Astrocyte (in vitro differentiated cells and primary cell): ENCODE measurements around the gene TCP1. TPM values are rescaled to one million over a fixed set of nuclear protein-coding genes. Genes with fewer than 3 reads are reported as not detected.

ENCODE experiments used
- DNase-seq: peaks from one replicate; pipeline ENCODE4 v3.0.0-alpha.2; 2010; ENCODE audit warnings: low read depth
- FAIRE-seq: peaks from 2 replicates; lab custom pipeline; 2011; peaks lifted over from hg19 to GRCh38; lab: Jason Lieb, UNC
- H2AFZ ChIP-seq: 2 replicates; pipeline ENCODE4 v1.6.0; 2012; ENCODE audit warnings: low read depth, low read length, inconsistent platforms
- H3K27ac ChIP-seq: 2 replicates; pipeline ENCODE4 v1.5.1; 2011; ENCODE audit warnings: low read depth, low read length, inconsistent platforms
- H3K27me3 ChIP-seq: 2 replicates; pipeline ENCODE4 v1.6.0; 2011; ENCODE audit warnings: low read length, inconsistent platforms; ENCODE audit not compliant: insufficient read depth
- H3K36me3 ChIP-seq: 2 replicates; pipeline ENCODE4 v1.5.1; 2011; ENCODE audit warnings: low read length, inconsistent platforms; ENCODE audit not compliant: insufficient read depth
- H3K4me1 ChIP-seq: 2 replicates; pipeline ENCODE4 v1.5.1; 2011; ENCODE audit warnings: low read length, inconsistent platforms; ENCODE audit not compliant: insufficient read depth
- H3K4me2 ChIP-seq: 2 replicates; pipeline ENCODE4 v1.6.0; 2012; ENCODE audit warnings: low read length, inconsistent platforms
- H3K4me3 ChIP-seq: 2 replicates; pipeline ENCODE4 v1.5.1; 2011; ENCODE audit warnings: low read depth, mild to moderate bottlenecking, low read length, inconsistent platforms; ENCODE audit not compliant: insufficient read depth
- H3K79me2 ChIP-seq: 2 replicates; pipeline ENCODE4 v1.6.0; 2012; ENCODE audit warnings: mild to moderate bottlenecking, low read length, inconsistent platforms; ENCODE audit not compliant: insufficient read depth
- H3K9ac ChIP-seq: 2 replicates; pipeline ENCODE4 v1.6.0; 2012; ENCODE audit warnings: mild to moderate bottlenecking, low read length, inconsistent platforms
- H3K9me3 ChIP-seq: 2 replicates; pipeline ENCODE4 v1.5.1; 2012; ENCODE audit warnings: low read depth, mild to moderate bottlenecking, low read length, inconsistent platforms; ENCODE audit not compliant: insufficient read depth
- H4K20me1 ChIP-seq: 2 replicates; pipeline ENCODE4 v1.6.0; 2012; ENCODE audit warnings: low read length, inconsistent platforms; ENCODE audit not compliant: insufficient read depth
- H3K27ac Mint-ChIP-seq: one replicate; pipeline ENCODE4 v1.8.0; 2021; ENCODE audit warnings: mild to moderate bottlenecking, mixed read lengths; ENCODE audit not compliant: unreplicated experiment
- H3K27me3 Mint-ChIP-seq: one replicate; pipeline ENCODE4 v1.8.0; 2021; ENCODE audit warnings: low read depth, mixed read lengths; ENCODE audit not compliant: unreplicated experiment
- H3K36me3 Mint-ChIP-seq: one replicate; pipeline ENCODE4 v1.8.0; 2021; ENCODE audit warnings: low read depth, mixed read lengths; ENCODE audit not compliant: unreplicated experiment
- H3K4me1 Mint-ChIP-seq: one replicate; pipeline ENCODE4 v1.8.0; 2021; ENCODE audit warnings: low read depth, mixed read lengths; ENCODE audit not compliant: unreplicated experiment
- H3K4me3 Mint-ChIP-seq: one replicate; pipeline ENCODE4 v1.8.0; 2021; ENCODE audit warnings: mild to moderate bottlenecking, moderate library complexity, mixed read lengths; ENCODE audit not compliant: unreplicated experiment
- H3K9me3 Mint-ChIP-seq: one replicate; pipeline ENCODE4 v1.8.0; 2021; ENCODE audit warnings: mild to moderate bottlenecking, mixed read lengths; ENCODE audit not compliant: unreplicated experiment
- EZH2 ChIP-seq: IDR thresholded peaks from 2 replicates; pipeline ENCODE4 v1.6.1; 2012; ENCODE audit warnings: mild to moderate bottlenecking, low read length, inconsistent platforms; ENCODE audit not compliant: insufficient read depth
- total RNA-seq: library from RNA; stranded (reverse); gene quantifications from 2 replicates; pipeline ENCODE4 v1.2.1, GENCODE V29; 2021
- TF ChIP-seq, protein P1 (sequence below): IDR thresholded peaks from 2 replicates; pipeline ENCODE4 v1.5.1; 2011; ENCODE audit warnings: low read depth, mild to moderate bottlenecking, inconsistent platforms, low read length, moderate library complexity; ENCODE audit not compliant: insufficient read depth

TCP1 gene
- total RNA-seq, 1 donor from 2014 or later = 256 TPM

DNA sequence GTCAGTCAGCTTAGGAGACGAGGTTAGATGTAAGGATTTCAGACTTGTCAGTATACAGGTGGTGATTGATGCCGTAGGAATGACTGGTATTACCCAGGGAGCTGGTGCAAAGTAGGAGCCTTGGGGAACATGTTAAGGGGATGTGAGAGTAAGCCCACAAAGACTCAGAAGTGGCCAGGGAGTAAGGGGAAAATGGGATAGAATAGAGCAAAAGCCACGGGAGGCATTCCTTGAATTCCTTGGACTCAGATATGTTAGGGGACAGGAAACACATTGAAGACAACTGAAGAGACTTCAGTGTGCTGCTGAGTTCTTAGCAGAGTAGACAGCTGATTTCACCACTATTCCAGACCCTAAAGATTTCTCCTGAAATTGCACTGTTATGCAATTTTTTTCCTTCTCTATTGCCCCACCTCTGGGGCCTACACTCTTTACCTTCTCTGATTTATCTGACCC is 28.8 kb downstream of the TCP1 start:
- Histone ChIP-seq H3K9ac (peak overlapping the region; percentile 86), H3K4me1 (peaks cover 42% of the 10 kb centered on the region), H3K9me3 (no peaks in the 10 kb centered on the region), H3K79me2 (peaks cover 18% of the 10 kb centered on the region), H3K36me3 (peaks cover 25% of the 10 kb centered on the region), H3K27me3 (no peaks in the 10 kb centered on the region), H2AFZ (no peak overlapping the region), H3K4me2 (peak overlapping the region; percentile 98), H3K27ac (peak overlapping the region; percentile 91), H3K4me3 (peak overlapping the region; percentile 87), H4K20me1 (peaks cover 12% of the 10 kb centered on the region)
- peak overlapping the region; percentile 99 for H3K27ac Mint-ChIP-seq
- FAIRE-seq = peak; percentile 56
- TF ChIP-seq EZH2 = no peak
- TF ChIP-seq, protein P1, sequence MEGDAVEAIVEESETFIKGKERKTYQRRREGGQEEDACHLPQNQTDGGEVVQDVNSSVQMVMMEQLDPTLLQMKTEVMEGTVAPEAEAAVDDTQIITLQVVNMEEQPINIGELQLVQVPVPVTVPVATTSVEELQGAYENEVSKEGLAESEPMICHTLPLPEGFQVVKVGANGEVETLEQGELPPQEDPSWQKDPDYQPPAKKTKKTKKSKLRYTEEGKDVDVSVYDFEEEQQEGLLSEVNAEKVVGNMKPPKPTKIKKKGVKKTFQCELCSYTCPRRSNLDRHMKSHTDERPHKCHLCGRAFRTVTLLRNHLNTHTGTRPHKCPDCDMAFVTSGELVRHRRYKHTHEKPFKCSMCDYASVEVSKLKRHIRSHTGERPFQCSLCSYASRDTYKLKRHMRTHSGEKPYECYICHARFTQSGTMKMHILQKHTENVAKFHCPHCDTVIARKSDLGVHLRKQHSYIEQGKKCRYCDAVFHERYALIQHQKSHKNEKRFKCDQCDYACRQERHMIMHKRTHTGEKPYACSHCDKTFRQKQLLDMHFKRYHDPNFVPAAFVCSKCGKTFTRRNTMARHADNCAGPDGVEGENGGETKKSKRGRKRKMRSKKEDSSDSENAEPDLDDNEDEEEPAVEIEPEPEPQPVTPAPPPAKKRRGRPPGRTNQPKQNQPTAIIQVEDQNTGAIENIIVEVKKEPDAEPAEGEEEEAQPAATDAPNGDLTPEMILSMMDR = no peak
- H3K4me3 Mint-ChIP-seq = peak overlapping the region; percentile 70
- no peaks in the 10 kb centered on the region for H3K9me3 Mint-ChIP-seq
- H3K27me3 Mint-ChIP-seq = no peaks in the 10 kb centered on the region
- H3K36me3 Mint-ChIP-seq = peaks cover 20% of the 10 kb centered on the region
- H3K4me1 Mint-ChIP-seq = peaks cover 33% of the 10 kb centered on the region
- DNase-seq = peak; percentile 77

DNA sequence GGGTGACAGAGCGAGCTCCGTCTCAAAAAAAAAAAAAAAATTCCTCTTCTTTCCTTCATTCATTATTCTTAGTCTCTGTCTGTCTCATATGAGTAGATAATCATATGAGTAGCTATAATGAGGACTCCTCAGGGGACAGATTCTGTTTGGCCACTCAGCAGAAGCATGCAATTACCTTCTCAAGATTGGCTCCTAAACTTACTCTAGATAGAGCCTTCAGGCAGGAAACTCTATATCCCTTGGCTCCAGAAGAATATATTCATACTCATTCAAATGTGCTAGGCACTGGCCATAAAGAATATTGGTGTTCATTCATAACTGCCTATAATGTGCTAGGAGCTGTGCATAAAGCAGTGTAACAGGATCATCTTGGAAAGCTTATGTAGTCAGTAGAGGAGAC is 29.8 kb downstream of the TCP1 start:
- Histone ChIP-seq H3K79me2 (peaks cover 22% of the 10 kb centered on the region), H3K4me2 (peak overlapping the region; percentile 98), H3K9ac (peak overlapping the region; percentile 86), H3K27me3 (no peaks in the 10 kb centered on the region), H3K36me3 (peaks cover 30% of the 10 kb centered on the region), H3K4me3 (no peak overlapping the region), H2AFZ (no peak overlapping the region), H3K27ac (peak overlapping the region; percentile 91), H4K20me1 (peaks cover 20% of the 10 kb centered on the region), H3K9me3 (no peaks in the 10 kb centered on the region), H3K4me1 (peaks cover 42% of the 10 kb centered on the region)
- no peaks in the 10 kb centered on the region for H3K27me3 Mint-ChIP-seq
- H3K4me3 Mint-ChIP-seq = no peak overlapping the region
- H3K4me1 Mint-ChIP-seq = peaks cover 37% of the 10 kb centered on the region
- no peaks in the 10 kb centered on the region for H3K9me3 Mint-ChIP-seq
- FAIRE-seq (no peak), DNase-seq (no peak)
- TF ChIP-seq, protein P1 = no peak
- TF ChIP-seq EZH2 = no peak
- H3K27ac Mint-ChIP-seq = peak overlapping the region; percentile 99
- peaks cover 24% of the 10 kb centered on the region for H3K36me3 Mint-ChIP-seq
